Endothelial cell of umbilical vein (primary cell): Measurements from ENCODE around the gene ZNF516. TPM values are rescaled to one million over a fixed set of nuclear protein-coding genes. Genes with fewer than 3 reads are reported as not detected.

Experiments
- BruUV-seq: library from RNA; stranded (reverse); fragments of 400-500 nt; replicated peaks from 2 replicates; lab custom pipeline; 2021; lab: Mats Ljungman, UMichigan
- CTCF ChIA-PET: fragments of 300-600, 350-600 bp; sonication (Branson Sonifier 250); formaldehyde crosslinking; loops from one replicate; lab custom pipeline; 2021; ENCODE audit warnings: antibody characterized with exemption, inconsistent platforms; lab: Charles Lee
- POLR2A ChIA-PET: fragments of 300-600, 350-600 bp; sonication (Branson Sonifier 250); formaldehyde crosslinking; loops from one replicate; lab custom pipeline; 2021; ENCODE audit warnings: antibody characterized with exemption, inconsistent platforms; lab: Charles Lee
- DNase-seq: peaks from one replicate; pipeline ENCODE4 v3.0.0-alpha.2; 2011; ENCODE audit warnings: low read depth, low spot score
- FAIRE-seq: peaks from 2 replicates; lab custom pipeline; 2011; peaks lifted over from hg19 to GRCh38; lab: Jason Lieb, UNC
- H2AFZ ChIP-seq: 2 replicates; pipeline ENCODE4 v1.6.0; 2012; ENCODE audit warnings: low read depth, low read length, control low read depth, inconsistent platforms
- H3K27ac ChIP-seq: 2 replicates; pipeline ENCODE4 v1.5.1; 2011; ENCODE audit warnings: low read depth, mild to moderate bottlenecking, control low read depth, low read length, moderate library complexity; ENCODE audit not compliant: insufficient read depth
- H3K27me3 ChIP-seq, 2 experiments: 2 replicates each; pipeline versions ENCODE4 v1.6.0 to v1.6.1; 2011; ENCODE audit warnings: low read length in 2 of 2, mixed read lengths in 1 of 2; ENCODE audit not compliant: control insufficient read depth in 2 of 2, insufficient read depth in 2 of 2
- H3K36me3 ChIP-seq, 2 experiments: 2 replicates in 1 of 2; 3 replicates in 1 of 2; pipeline ENCODE4 v1.5.1; 2011; ENCODE audit warnings: low read length in 2 of 2, mild to moderate bottlenecking in 1 of 2, moderate library complexity in 1 of 2; ENCODE audit not compliant: control insufficient read depth in 2 of 2, insufficient read depth in 2 of 2; ENCODE audit errors: extremely low read depth in 1 of 2
- H3K4me1 ChIP-seq: 3 replicates; pipeline ENCODE4 v1.5.1; 2011; ENCODE audit warnings: mild to moderate bottlenecking, low read length; ENCODE audit not compliant: control insufficient read depth, insufficient read depth; ENCODE audit errors: extremely low read depth
- H3K4me2 ChIP-seq: 2 replicates; pipeline ENCODE4 v1.6.1; 2011; ENCODE audit warnings: low read length, control low read depth, mixed read lengths; ENCODE audit not compliant: insufficient read depth
- H3K4me3 ChIP-seq, 3 experiments: fragments of 200-600 bp in 1 of 3; sonication (generic), shearing (Covaris generic) in 1 of 3; replicated peaks in 1 of 3; 2 replicates each; pipeline ENCODE4 v1.5.1; 2011 to 2016; ENCODE audit warnings: control low read depth in 3 of 3, low read length in 3 of 3, mild to moderate bottlenecking in 2 of 3, inconsistent platforms in 1 of 3, low read depth in 1 of 3, moderate library complexity in 1 of 3; ENCODE audit not compliant: insufficient read depth in 1 of 3
- H3K79me2 ChIP-seq: 2 replicates; pipeline ENCODE4 v1.6.0; 2012; ENCODE audit warnings: low read length, inconsistent platforms; ENCODE audit not compliant: control insufficient read depth, insufficient read depth
- H3K9ac ChIP-seq: replicated peaks from 2 replicates; pipeline ENCODE3; 2011; ENCODE audit warnings: low read length, control low read depth; ENCODE audit not compliant: insufficient read depth; ENCODE audit errors: extremely low read depth
- H3K9me1 ChIP-seq: replicated peaks from 3 replicates; pipeline ENCODE4 v1.6.0; 2011; ENCODE audit warnings: mild to moderate bottlenecking, low read length; ENCODE audit not compliant: control insufficient read depth, insufficient read depth; ENCODE audit errors: extremely low read depth
- H3K9me3 ChIP-seq: replicated peaks from 2 replicates; pipeline ENCODE4 v1.5.1; 2012; ENCODE audit warnings: low read length, inconsistent platforms; ENCODE audit not compliant: control insufficient read depth, insufficient read depth
- H4K20me1 ChIP-seq: replicated peaks from 2 replicates; pipeline ENCODE3; 2011; ENCODE audit warnings: mild to moderate bottlenecking, low read length; ENCODE audit not compliant: control insufficient read depth, insufficient read depth; ENCODE audit errors: extremely low read depth
- CTCF ChIP-seq, 2 donors: IDR thresholded peaks; 1 replicate in 1 of 2; 2 replicates in 1 of 2; pipeline ENCODE4 v1.5.1; 2011; ENCODE audit warnings: low read length in 2 of 2, mild to moderate bottlenecking in 2 of 2, moderate library complexity in 2 of 2, control low read depth in 1 of 2, inconsistent platforms in 1 of 2, low read depth in 1 of 2; ENCODE audit not compliant: insufficient read depth in 1 of 2; ENCODE audit errors: extremely low read depth in 1 of 2
- EZH2 ChIP-seq: IDR thresholded peaks from 2 replicates; pipeline ENCODE4 v1.6.1; 2012; ENCODE audit warnings: borderline replicate concordance, low read depth, mild to moderate bottlenecking, moderate library complexity, low read length, inconsistent platforms; ENCODE audit not compliant: severe bottlenecking
- FOS ChIP-seq: IDR thresholded peaks from 2 replicates; pipeline ENCODE4 v1.6.1; 2011; ENCODE audit warnings: mild to moderate bottlenecking, low read length, moderate library complexity, borderline replicate concordance; ENCODE audit not compliant: insufficient read depth
- GATA2 ChIP-seq: IDR thresholded peaks from 2 replicates; pipeline ENCODE4 v1.7.0; 2011; ENCODE audit warnings: low read depth, mild to moderate bottlenecking, moderate library complexity, mixed read lengths, low read length; ENCODE audit not compliant: insufficient read length, insufficient read depth
- JUN ChIP-seq: IDR thresholded peaks from 2 replicates; pipeline ENCODE4 v1.6.1; 2011; ENCODE audit warnings: borderline replicate concordance, low read depth; ENCODE audit not compliant: insufficient read length, insufficient read depth
- MAX ChIP-seq: IDR thresholded peaks from 2 replicates; pipeline ENCODE4 v1.6.1; 2011; ENCODE audit not compliant: insufficient read depth, insufficient read length
- MYC ChIP-seq: IDR thresholded peaks from one replicate; pipeline ENCODE4 v1.6.1; 2011; ENCODE audit warnings: mild to moderate bottlenecking, low read depth, low read length
- POLR2A ChIP-seq: IDR thresholded peaks from 2 replicates; pipeline ENCODE4 v1.6.1; 2012; ENCODE audit warnings: low read depth, mild to moderate bottlenecking, control low read depth, low read length
- POLR2AphosphoS5 ChIP-seq: IDR thresholded peaks from 2 replicates; pipeline ENCODE4 v1.6.1; 2012; ENCODE audit warnings: low read depth, mild to moderate bottlenecking, control low read depth, low read length, moderate library complexity; ENCODE audit not compliant: insufficient read depth
- dilution Hi-C: fragments of 300-500 bp; cut with MboI; formaldehyde crosslinking; loops from one replicate; pipeline ENCODE4 v1.15.0; 2019; ENCODE audit warnings: low sequenced_read_pairs; ENCODE audit not compliant: extremely low pct_ligation_motif_present
- intact Hi-C: fragments of 100-400 bp; cut with micrococcal nuclease; formaldehyde crosslinking; loops from one replicate; pipeline ENCODE4 v1.10.0; 2022
- polyA plus RNA-seq, 4 experiments: library from polyadenylated mRNA; depleted of rRNA in 3 of 4; stranded (reverse) in 3 of 4; unstranded in 1 of 4; fragments of >200 nt; gene quantifications; 2 replicates each; pipeline versions ENCODE4 v1.2.1 to v1.2.3, GENCODE V29; 2011 to 2012; ENCODE audit warnings: missing spikeins in 1 of 4
- total RNA-seq: library from RNA; stranded (reverse); gene quantifications from 2 replicates; pipeline ENCODE4 v1.2.3, GENCODE V29; 2021

Gene ZNF516
- total and polyA plus RNA-seq, 2 donors (not counting 3 experiments of a cell fraction or from before 2014, with no cell fraction given) = 3.6 to 19.1 TPM

- no peaks in the 10 kb centered on the region for H3K27me3 ChIP-seq
- no peak overlapping the region for H3K4me3 ChIP-seq
- intact Hi-C loops (no loop called here), dilution Hi-C loops (no loop called here)
- no peaks in the 10 kb centered on the region for H3K4me1 ChIP-seq
- no peak overlapping the region for H3K27ac ChIP-seq
- CTCF ChIA-PET = no interaction called here
- no peak for DNase-seq
- no peaks in the 10 kb centered on the region for H3K79me2 ChIP-seq
- no peaks in the 10 kb centered on the region for H4K20me1 ChIP-seq
- POLR2A ChIA-PET = no interaction called here
- no peak overlapping the region for H2AFZ ChIP-seq
- FAIRE-seq = no peak
- no peaks in the 10 kb centered on the region for H3K9me1 ChIP-seq
- no peak overlapping the region for H3K4me2 ChIP-seq
- no TSS peak for BruUV-seq
- no peaks in the 10 kb centered on the region for H3K36me3 ChIP-seq
- TF ChIP-seq EZH2 (no peak), FOS (no peak), MYC (no peak), CTCF (IDR thresholded peaks at IDR 0.05; ENCODE audit: extremely low read depth in 1 of 2, insufficient read depth in 1 of 2, low read depth in 1 of 2, low read length in 2 of 2) (no peak), POLR2A (no peak), POLR2AphosphoS5 (no peak), GATA2 (no peak), JUN (no peak), MAX (no peak)
- no peak overlapping the region for H3K9ac ChIP-seq
- no peaks in the 10 kb centered on the region for H3K9me3 ChIP-seq
These were observed 116.4 kb downstream of the ZNF516 start for GRCh38 chr18:76378526-76379215.
